SK-N-MC (cell line): ENCODE measurements around the gene PJA1.

Experiments used
- DNase-seq: peaks from one replicate; pipeline ENCODE4 v3.0.0-alpha.2; 2011; ENCODE audit warnings: low read depth, low spot score
- H3K27ac ChIP-seq: fragments of 200-600 bp; sonication (generic); 2 replicates; pipeline ENCODE4 v1.5.1; 2016; ENCODE audit warnings: mixed run types
- H3K36me3 ChIP-seq: fragments of 200-600 bp; sonication (generic); 2 replicates; pipeline ENCODE4 v1.6.1; 2017; ENCODE audit warnings: antibody characterized with exemption, low read length, mixed read lengths; ENCODE audit not compliant: insufficient read depth
- H3K4me3 ChIP-seq: fragments of 200-600 bp; sonication (generic); 2 replicates; pipeline ENCODE4 v1.5.1; 2016
- H3K9ac ChIP-seq: fragments of 200-600 bp; sonication (generic); 2 replicates; pipeline ENCODE4 v1.8.0; 2017; ENCODE audit warnings: mixed run types, mixed read lengths; ENCODE audit not compliant: insufficient read length
- H3K9me3 ChIP-seq: fragments of 200-600 bp; sonication (generic); 2 replicates; pipeline ENCODE4 v1.6.1; 2017; ENCODE audit warnings: low read depth, mild to moderate bottlenecking, antibody characterized with exemption, low read length, moderate library complexity, mixed read lengths
- EZH2 ChIP-seq: fragments of 200-600 bp; sonication (generic); IDR thresholded peaks from one replicate; pipeline ENCODE4 v1.6.1; 2017; ENCODE audit warnings: antibody characterized with exemption
- FOXP2 ChIP-seq: optimal IDR thresholded peaks from 2 replicates; pipeline ENCODE3; 2011; ENCODE audit warnings: mild to moderate bottlenecking, moderate library complexity; ENCODE audit not compliant: insufficient read depth; ENCODE audit errors: extremely low read length, control extremely low read depth
- POLR2AphosphoS5 ChIP-seq: IDR thresholded peaks from 2 replicates; pipeline ENCODE4 v1.6.1; 2012; ENCODE audit warnings: mild to moderate bottlenecking, low read depth, low read length, borderline replicate concordance

Gene PJA1

DNA sequence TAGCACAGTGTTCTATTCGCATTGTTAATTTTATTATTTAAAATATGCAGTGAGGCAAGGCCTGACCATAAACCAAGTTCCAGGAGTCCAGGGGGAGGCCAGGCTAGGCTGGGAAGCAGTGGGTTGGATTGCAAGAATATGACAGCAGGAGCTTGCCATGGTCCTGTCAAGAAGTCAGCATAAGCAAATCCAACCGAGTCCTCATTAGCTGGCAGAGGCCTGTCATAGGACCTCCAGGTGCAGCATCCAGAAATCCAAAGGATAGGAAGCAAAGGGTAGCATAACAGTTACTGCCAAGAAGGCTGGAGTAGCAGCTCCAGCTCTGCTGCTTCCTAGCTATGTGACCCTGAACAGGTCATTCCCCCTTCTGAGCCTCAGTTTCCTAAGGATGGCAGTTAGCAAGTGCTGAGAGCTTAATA lies 13.4 kb downstream of the PJA1 start:
- no peak overlapping the region for H3K9ac ChIP-seq
- H3K9me3 ChIP-seq: no peaks in the 10 kb centered on the region
- DNase-seq: no peak
- H3K27ac ChIP-seq: no peak overlapping the region
- no peak for TF ChIP-seq EZH2
- TF ChIP-seq POLR2AphosphoS5: no peak
- no peak for TF ChIP-seq FOXP2
- H3K4me3 ChIP-seq: no peak overlapping the region
- no peaks in the 10 kb centered on the region for H3K36me3 ChIP-seq

DNA sequence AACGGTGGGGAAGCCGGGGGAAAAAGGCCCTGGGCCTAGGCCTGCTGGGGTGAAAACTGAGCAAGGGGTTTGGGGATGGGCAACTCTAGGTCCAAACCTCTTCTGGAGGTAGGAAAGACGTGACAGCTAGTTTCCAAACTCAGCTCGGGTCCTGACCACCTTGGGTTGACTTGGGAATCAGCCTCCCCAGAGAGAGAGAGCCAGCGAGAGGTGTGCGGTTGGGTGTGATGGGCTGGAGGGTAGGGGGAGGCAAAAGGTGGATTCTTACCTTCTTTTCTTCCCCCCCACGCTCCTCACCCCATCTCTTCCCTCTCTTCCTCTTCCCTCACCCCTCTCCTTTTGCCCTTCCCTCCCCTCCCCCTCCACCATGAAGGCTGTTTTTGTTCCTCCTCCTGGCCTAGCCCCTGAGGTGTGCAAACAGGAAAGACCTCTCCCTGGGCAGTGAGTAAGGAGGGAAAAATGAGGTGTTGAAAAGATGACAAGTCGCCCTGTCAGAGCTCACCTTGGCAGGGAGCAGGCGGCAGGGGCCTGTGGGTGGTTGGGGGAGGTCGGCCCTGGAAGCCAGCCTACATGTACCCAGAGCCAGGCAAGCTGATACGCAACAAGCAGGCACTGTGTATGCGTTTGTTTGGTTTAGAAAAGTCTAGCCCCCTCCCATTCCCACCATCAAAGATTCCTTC lies 14.8 kb downstream of the PJA1 start:
- TF ChIP-seq EZH2 (no peak), POLR2AphosphoS5 (no peak), FOXP2 (no peak)

DNA sequence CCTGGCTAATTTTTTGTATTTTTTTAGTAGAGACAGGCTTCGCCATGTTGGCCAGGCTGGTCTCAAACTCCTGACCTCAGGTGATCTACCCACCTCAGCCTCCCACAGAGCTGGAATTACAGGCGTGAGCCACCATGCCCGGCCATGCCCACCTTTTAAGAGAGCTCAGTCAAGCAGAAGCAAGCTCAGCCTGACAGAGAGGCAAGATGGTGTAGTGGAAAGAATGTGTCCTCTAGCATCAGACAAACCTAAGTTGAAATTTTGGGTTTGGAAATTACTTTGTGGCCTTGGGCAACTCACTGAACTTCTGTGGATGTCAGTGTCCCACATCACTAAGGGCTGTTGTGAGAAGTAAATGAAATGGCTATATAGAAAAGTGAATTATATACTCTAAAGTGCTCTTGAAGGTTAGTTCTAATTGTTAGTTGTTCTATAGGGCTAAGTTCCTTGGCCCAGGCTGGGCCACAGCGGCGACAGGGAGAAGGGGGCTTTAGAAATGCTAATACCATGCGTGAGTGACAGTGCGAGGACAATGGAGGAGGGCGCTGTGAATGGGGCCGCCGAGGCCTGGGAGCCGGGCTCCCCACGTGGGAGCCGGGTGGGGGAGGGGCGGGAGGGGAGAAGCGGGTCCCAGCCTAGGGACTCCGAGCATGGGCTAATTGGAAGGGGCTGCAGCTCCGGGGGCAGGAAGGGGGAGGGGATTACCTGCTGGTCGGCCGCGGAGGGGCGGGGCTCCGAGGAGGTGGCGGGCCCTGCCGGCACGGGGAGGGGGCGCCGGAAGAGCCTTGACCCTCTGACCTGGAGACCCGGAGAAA lies 15.6 kb downstream of the PJA1 start:
- TF ChIP-seq EZH2: no peak
- no peak overlapping the region for H3K27ac ChIP-seq
- no peak for DNase-seq
- no peak overlapping the region for H3K9ac ChIP-seq
- H3K9me3 ChIP-seq: no peaks in the 10 kb centered on the region
- no peak overlapping the region for H3K4me3 ChIP-seq
- no peaks in the 10 kb centered on the region for H3K36me3 ChIP-seq

More for the DNA sequence above, 14.8 kb downstream of the PJA1 start:
- DNase-seq: no peak
- H3K9ac ChIP-seq: no peak overlapping the region
- no peak overlapping the region for H3K27ac ChIP-seq
- no peaks in the 10 kb centered on the region for H3K36me3 ChIP-seq
- no peak overlapping the region for H3K4me3 ChIP-seq
- H3K9me3 ChIP-seq: no peaks in the 10 kb centered on the region

DNA sequence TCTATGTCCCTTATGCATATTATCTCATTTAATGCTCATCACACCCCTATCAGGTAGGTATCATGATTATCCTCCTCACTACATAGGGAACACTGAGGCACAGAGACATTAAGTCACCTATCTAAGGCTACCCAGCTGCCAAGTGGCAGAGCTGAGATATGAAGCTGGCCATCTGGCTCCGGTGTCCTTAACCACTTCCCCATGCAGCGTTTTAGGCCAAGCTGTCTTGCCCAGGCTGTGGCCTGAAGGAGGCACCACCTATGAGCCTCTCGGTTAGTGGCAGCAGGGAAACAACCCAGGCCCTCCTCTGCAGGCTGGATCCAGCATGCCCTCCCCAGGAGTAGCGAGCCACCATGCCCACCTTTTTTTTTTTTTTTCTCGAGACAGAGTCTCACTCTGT lies 16.3 kb downstream of the PJA1 start:
- H3K36me3 ChIP-seq: no peaks in the 10 kb centered on the region
- no peak overlapping the region for H3K9ac ChIP-seq
- H3K27ac ChIP-seq: no peak overlapping the region
- no peaks in the 10 kb centered on the region for H3K9me3 ChIP-seq
- no peak for TF ChIP-seq FOXP2
- no peak for TF ChIP-seq POLR2AphosphoS5
- no peak for TF ChIP-seq EZH2
- no peak overlapping the region for H3K4me3 ChIP-seq
- DNase-seq: no peak

DNA sequence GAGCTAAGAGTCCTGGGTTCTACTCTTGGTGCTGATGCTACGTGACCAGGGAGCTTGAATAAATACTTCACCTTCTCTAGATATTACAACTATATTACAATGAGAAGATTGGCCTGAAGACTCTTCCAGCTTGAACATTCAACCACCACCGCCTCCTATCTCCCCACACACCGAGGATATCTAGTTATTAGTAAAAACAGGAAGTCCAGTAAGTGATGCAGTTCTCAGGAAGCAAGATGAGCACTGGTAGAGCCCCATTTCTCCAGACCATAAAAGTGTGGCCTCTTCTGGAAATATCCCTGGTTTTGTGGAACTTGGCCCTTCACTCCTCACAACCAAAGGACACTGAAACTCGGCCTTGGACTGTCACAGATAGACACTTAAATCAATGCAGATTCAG lies 18.5 kb downstream of the PJA1 start:
- no peaks in the 10 kb centered on the region for H3K36me3 ChIP-seq
- no peaks in the 10 kb centered on the region for H3K9me3 ChIP-seq
- TF ChIP-seq POLR2AphosphoS5 (no peak), EZH2 (no peak), FOXP2 (no peak)
- no peak overlapping the region for H3K4me3 ChIP-seq
- no peak for DNase-seq
- H3K9ac ChIP-seq: no peak overlapping the region
- H3K27ac ChIP-seq: no peak overlapping the region

DNA sequence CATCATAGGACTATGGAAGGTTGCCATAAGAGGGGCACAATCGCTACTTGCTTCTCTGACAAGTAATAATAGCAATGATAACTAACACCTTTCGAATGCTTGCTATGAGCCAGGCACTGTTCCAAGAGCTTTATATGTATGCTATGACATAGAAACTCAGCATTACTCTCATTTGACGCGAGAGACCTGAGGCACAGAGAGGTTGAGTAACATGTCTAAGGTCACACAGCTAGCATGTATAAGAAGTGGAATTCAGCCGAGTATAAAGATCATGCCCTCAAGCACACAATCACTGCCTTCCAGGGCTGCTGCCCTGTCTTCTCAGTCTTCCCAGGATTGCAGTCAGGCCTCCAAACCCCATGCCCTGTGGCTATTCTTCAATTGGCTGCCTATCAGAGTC lies 19.5 kb downstream of the PJA1 start:
- DNase-seq: no peak
- Histone ChIP-seq H3K4me3 (no peak overlapping the region), H3K27ac (no peak overlapping the region), H3K9me3 (no peaks in the 10 kb centered on the region), H3K36me3 (no peaks in the 10 kb centered on the region), H3K9ac (no peak overlapping the region)
- TF ChIP-seq EZH2 (no peak), FOXP2 (no peak), POLR2AphosphoS5 (no peak)

DNA sequence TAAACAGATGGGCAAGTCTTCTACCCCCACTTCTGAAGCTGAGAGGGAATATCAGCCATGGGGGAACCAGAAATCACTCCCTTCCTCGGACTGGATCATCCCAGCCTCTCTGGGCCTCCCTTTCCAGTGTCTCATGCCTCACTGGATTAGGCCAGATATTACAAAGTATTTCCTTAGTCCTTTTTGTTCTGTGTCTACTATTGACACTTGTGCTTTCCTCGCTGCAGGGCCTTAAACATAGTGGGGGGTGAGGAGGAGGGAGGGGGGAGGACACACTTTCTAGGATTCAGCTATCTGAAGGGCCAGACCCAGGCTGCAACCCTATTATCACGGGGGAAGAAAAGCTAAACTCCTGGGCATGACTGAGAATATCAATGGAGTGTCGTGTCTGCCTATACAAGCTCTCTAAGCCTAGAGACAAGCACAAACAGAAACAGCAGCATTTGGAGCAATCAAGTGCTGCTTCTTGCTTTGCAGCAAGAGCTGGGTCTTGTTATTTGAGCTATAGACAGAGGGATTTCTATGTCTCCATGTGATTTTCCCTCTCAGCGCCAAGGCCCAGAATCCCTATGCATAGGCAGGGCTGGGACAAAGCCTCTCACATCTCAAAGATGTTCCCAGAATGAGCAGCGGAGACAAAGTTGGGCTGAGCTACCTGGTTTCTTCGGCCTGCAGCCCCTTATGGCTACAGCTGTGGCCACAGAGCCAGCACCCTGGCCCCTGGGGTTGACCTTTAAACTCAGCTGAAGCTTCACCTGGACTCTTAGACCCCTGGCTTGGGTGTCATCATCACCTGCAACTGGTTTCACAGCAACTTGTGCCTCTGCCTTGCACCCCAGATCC lies 20.2 kb downstream of the PJA1 start:
- no peak overlapping the region for H3K4me3 ChIP-seq
- DNase-seq: no peak
- no peak for TF ChIP-seq FOXP2
- TF ChIP-seq POLR2AphosphoS5: no peak
- no peak for TF ChIP-seq EZH2
- H3K9ac ChIP-seq: no peak overlapping the region
- H3K27ac ChIP-seq: no peak overlapping the region
- H3K36me3 ChIP-seq: no peaks in the 10 kb centered on the region
- no peaks in the 10 kb centered on the region for H3K9me3 ChIP-seq

DNA sequence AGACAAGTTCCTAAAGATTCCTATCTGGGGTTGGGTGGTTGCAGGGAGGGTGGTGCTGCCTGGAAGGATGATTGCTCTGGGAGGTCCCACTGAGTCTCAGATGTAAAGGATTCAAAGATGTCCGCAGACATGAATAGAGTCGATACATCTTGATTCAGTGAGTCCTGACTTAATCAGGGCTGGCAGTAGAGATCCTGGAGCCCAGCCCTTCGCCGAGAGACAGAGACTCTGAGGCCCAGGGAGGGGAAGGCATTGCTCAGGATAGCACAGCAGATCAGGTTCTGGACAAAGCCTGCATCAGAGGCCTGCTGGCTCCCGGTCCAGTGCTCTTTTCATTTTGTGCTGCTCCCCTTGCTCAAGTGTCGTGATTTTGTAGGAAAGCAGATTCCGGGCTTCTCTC lies 21.7 kb downstream of the PJA1 start:
- no peak overlapping the region for H3K4me3 ChIP-seq
- TF ChIP-seq POLR2AphosphoS5 (no peak), EZH2 (no peak), FOXP2 (no peak)
- H3K27ac ChIP-seq: peak overlapping the region; percentile 37; the same call in 1 of the 2 replicates
- no peak for DNase-seq
- H3K9ac ChIP-seq: no peak overlapping the region
- no peaks in the 10 kb centered on the region for H3K9me3 ChIP-seq
- no peaks in the 10 kb centered on the region for H3K36me3 ChIP-seq
